Measurements from ENCODE around the gene HSD3B2. TPM values are rescaled to one million over a fixed set of nuclear protein-coding genes. Genes with fewer than 3 reads are reported as not detected.

The HSD3B2 gene
- total RNA-seq, 1 experiment from 2014 or later = not detected

GRCh38 chr1:119438761-119439160 is 23.8 kb downstream of the HSD3B2 start:
- Histone ChIP-seq H3K9me3 (ENCODE audit: control insufficient read depth, low read depth, low read length) (no peaks in the 10 kb centered on the region), H3K4ac (ENCODE audit: low read depth, low read length) (no peak overlapping the region), H2BK120ac (ENCODE audit: low read depth, low read length, poor library complexity, severe bottlenecking) (no peak overlapping the region), H2BK20ac (ENCODE audit: low read depth, low read length, poor library complexity, severe bottlenecking) (no peak overlapping the region), H3K23me2 (ENCODE audit: insufficient read length, low read depth, low read length, poor library complexity, severe bottlenecking) (no peaks in the 10 kb centered on the region), H4K91ac (ENCODE audit: insufficient read length, low read depth, low read length) (no peak overlapping the region), H2BK12ac (ENCODE audit: insufficient read length, low read depth, low read length) (no peak overlapping the region), H3K14ac (ENCODE audit: insufficient read depth, low read length) (no peak overlapping the region), H3T11ph (ENCODE audit: low read length) (no peak overlapping the region), H3K23ac (ENCODE audit: insufficient read length, low read depth, low read length) (no peak overlapping the region), H3K9ac (ENCODE audit: extremely low read depth, insufficient read length, low read length) (no peak overlapping the region), H3K27me3 (ENCODE audit: insufficient read depth, low read length) (no peaks in the 10 kb centered on the region), H4K20me1 (ENCODE audit: control insufficient read depth, insufficient read depth, insufficient read length) (no peaks in the 10 kb centered on the region), H3K79me2 (ENCODE audit: insufficient read depth, low read length) (no peaks in the 10 kb centered on the region), H4K5ac (ENCODE audit: insufficient read length, low read depth, low read length) (no peak overlapping the region), H4K8ac (replicated peaks; ENCODE audit: insufficient read length, low read depth, low read length) (no peak overlapping the region), H3K79me1 (ENCODE audit: insufficient read depth, low read depth, low read length, poor library complexity, severe bottlenecking) (no peaks in the 10 kb centered on the region), H2BK15ac (ENCODE audit: low read depth, low read length) (no peak overlapping the region), H3K18ac (ENCODE audit: insufficient read length, low read depth, low read length) (no peak overlapping the region), H2AK5ac (ENCODE audit: insufficient read length, low read length) (no peak overlapping the region), H3K4me1 (ENCODE audit: insufficient read depth, low read length) (no peaks in the 10 kb centered on the region), H3K4me2 (ENCODE audit: insufficient read depth, insufficient read length, low read length) (no peak overlapping the region), H3K56ac (ENCODE audit: insufficient read length, low read depth, low read length) (no peak overlapping the region), H3K27ac (ENCODE audit: insufficient read length, low read depth, low read length) (no peak overlapping the region), H2BK5ac (ENCODE audit: insufficient read length, low read length) (no peak overlapping the region), H2AFZ (ENCODE audit: low read length) (no peak overlapping the region)
- no CpG with 5 or more reads among the region's 2 CpGs for WGBS (ENCODE audit: extremely low coverage, insufficient read length, low lambda C conversion rate)
- Mint-ChIP-seq H3K9me3 (no peaks in the 10 kb centered on the region), H3K27ac (no peak overlapping the region), H3K4me3 (no peak overlapping the region; a peak in 1 of 5 replicates), H3K4me1 (no peaks in the 10 kb centered on the region), H3K36me3 (ENCODE audit: insufficient read depth in 1 of 3, low read depth in 3 of 3) (no peaks in the 10 kb centered on the region), H3K27me3 (ENCODE audit: low read depth) (no peaks in the 10 kb centered on the region)
- TF ChIP-seq CTCF (conservative IDR thresholded peaks at IDR 0.05) = no peak
- DNase-seq = no peak
